Vagina (tissue), 2 donors: ENCODE results near the gene ECHDC3. TPM values are rescaled to one million over a fixed set of nuclear protein-coding genes. Genes with fewer than 3 reads are reported as not detected.

Source experiments
- DNase-seq, 2 donors: peaks; one replicate each; pipeline ENCODE4 v3.0.0-alpha.2; 2017; ENCODE audit errors: extremely low spot score in 2 of 2
- H3K27ac ChIP-seq: fragments of 200-600 bp; sonication (generic); one replicate; pipeline ENCODE4 v1.5.1; 2019
- H3K27me3 ChIP-seq: fragments of 200-600 bp; sonication (generic); one replicate; pipeline ENCODE4 v1.5.1; 2019
- H3K36me3 ChIP-seq, 2 donors: fragments of 200-600 bp; sonication (generic); one replicate each; pipeline ENCODE4 v1.5.1; 2017 to 2019
- H3K4me1 ChIP-seq: fragments of 200-600 bp; sonication (generic); one replicate; pipeline ENCODE4 v1.5.1; 2019
- H3K4me3 ChIP-seq, 2 donors: fragments of 200-600 bp; sonication (generic); 1 replicate in 1 of 2; 2 replicates in 1 of 2; pipeline ENCODE4 v1.5.1; 2016 to 2019
- H3K9me3 ChIP-seq: fragments of 200-600 bp; sonication (generic); one replicate; pipeline ENCODE4 v1.5.1; 2019
- CTCF ChIP-seq, 3 experiments: fragments of 450-650 bp in 2 of 3; fragments of 200-600 bp in 1 of 3; sonication (generic) in 1 of 3; IDR thresholded peaks; one replicate each; pipeline ENCODE4 v1.5.1; 2017 to 2019; ENCODE audit warnings: antibody characterized with exemption in 3 of 3, mild to moderate bottlenecking in 2 of 3, moderate library complexity in 2 of 3
- POLR2A ChIP-seq, 2 donors: fragments of 450-650 bp; IDR thresholded peaks; one replicate each; pipeline ENCODE4 v1.6.1; 2017; ENCODE audit warnings: antibody characterized with exemption in 2 of 2, mild to moderate bottlenecking in 2 of 2, moderate library complexity in 2 of 2
- POLR2AphosphoS5 ChIP-seq, 2 donors: sonication (generic); formaldehyde crosslinking; IDR thresholded peaks; one replicate each; pipeline ENCODE4 v1.9.0; 2017; ENCODE audit warnings: antibody characterized with exemption in 2 of 2, mild to moderate bottlenecking in 2 of 2, low read depth in 1 of 2; ENCODE audit not compliant: insufficient read depth in 1 of 2
- intact Hi-C: fragments of 100-400 bp; cut with DNase I; formaldehyde crosslinking; loops from one replicate; pipeline ENCODE4 v1.15.1; 2023
- total RNA-seq: library from RNA; depleted of rRNA; stranded (reverse); fragments of >200 nt; gene quantifications from one replicate; pipeline ENCODE4 v1.2.3, GENCODE V29; 2016

Gene ECHDC3
- total RNA-seq, 1 donor from 2014 or later = 44.2 TPM

- Histone ChIP-seq H3K4me3 (peak overlapping the region; percentile 53 to 77), H3K27ac (no peak overlapping the region), H3K9me3 (no peaks in the 10 kb centered on the region), H3K36me3 (no peaks in the 10 kb centered on the region), H3K4me1 (peaks cover 19% of the 10 kb centered on the region), H3K27me3 (no peaks in the 10 kb centered on the region)
- DNase-seq = no peak
- intact Hi-C loops = loop anchor here (5.0 kb wide), 1 partner anchor 131 kb away; the partner anchor contains the start of gene USP6NL
- peak in 1 of 2 donors; percentile 1 for TF ChIP-seq POLR2AphosphoS5 (IDR thresholded peaks at IDR 0.05; ENCODE audit: insufficient read depth in 1 of 2, low read depth in 1 of 2)
- no peak for TF ChIP-seq CTCF (IDR thresholded peaks at IDR 0.05)
Measured at GRCh38 chr10:11743461-11744338, 1.5 kb downstream of the ECHDC3 start.

- intact Hi-C loops = no loop called here
- peaks cover 19% of the 10 kb centered on the region for H3K4me1 ChIP-seq
- DNase-seq = no peak
- no peaks in the 10 kb centered on the region for H3K27me3 ChIP-seq
- H3K36me3 ChIP-seq = peaks cover 0 to 2% of the 10 kb centered on the region in 2 donors
- H3K27ac ChIP-seq = no peak overlapping the region
- no peaks in the 10 kb centered on the region for H3K9me3 ChIP-seq
- no peak overlapping the region for H3K4me3 ChIP-seq
- TF ChIP-seq CTCF (IDR thresholded peaks at IDR 0.05) (no peak), POLR2AphosphoS5 (IDR thresholded peaks at IDR 0.05; ENCODE audit: insufficient read depth in 1 of 2, low read depth in 1 of 2) (no peak), POLR2A (IDR thresholded peaks at IDR 0.05) (no peak)
Measured at GRCh38 chr10:11745045-11745444, 2.9 kb downstream of the ECHDC3 start.

- no peak overlapping the region for H3K4me3 ChIP-seq
- H3K27ac ChIP-seq = no peak overlapping the region
- TF ChIP-seq POLR2AphosphoS5 (IDR thresholded peaks at IDR 0.05; ENCODE audit: insufficient read depth in 1 of 2, low read depth in 1 of 2) (peak in 1 of 2 donors; percentile 58), POLR2A (IDR thresholded peaks at IDR 0.05) (no peak), CTCF (IDR thresholded peaks at IDR 0.05) (no peak)
- H3K9me3 ChIP-seq = no peaks in the 10 kb centered on the region
- H3K36me3 ChIP-seq = peaks cover 0 to 10% of the 10 kb centered on the region in 2 donors
- no peak for DNase-seq
- intact Hi-C loops = no loop called here
- H3K4me1 ChIP-seq = peaks cover 12% of the 10 kb centered on the region
- H3K27me3 ChIP-seq = no peaks in the 10 kb centered on the region
Measured at GRCh38 chr10:11746883-11747539, 4.8 kb downstream of the ECHDC3 start.

- Histone ChIP-seq H3K27me3 (no peaks in the 10 kb centered on the region), H3K4me1 (peaks cover 12% of the 10 kb centered on the region), H3K36me3 (peaks cover 0 to 22% of the 10 kb centered on the region in 2 donors), H3K4me3 (no peak overlapping the region), H3K9me3 (no peaks in the 10 kb centered on the region), H3K27ac (no peak overlapping the region)
- TF ChIP-seq CTCF (IDR thresholded peaks at IDR 0.05) (no peak), POLR2AphosphoS5 (IDR thresholded peaks at IDR 0.05; ENCODE audit: insufficient read depth in 1 of 2, low read depth in 1 of 2) (no peak), POLR2A (IDR thresholded peaks at IDR 0.05) (no peak)
- no peak for DNase-seq
- intact Hi-C loops = no loop called here
Measured at GRCh38 chr10:11748866-11749265, 6.7 kb downstream of the ECHDC3 start.
